ENCODE measurements around the gene ZNF680. TPM values are rescaled to one million over a fixed set of nuclear protein-coding genes. Genes with fewer than 3 reads are reported as not detected.

The ZNF680 gene
- total and polyA plus RNA-seq, 8 donors = 14.0 to 23.2 (median 19.5) TPM

DNA sequence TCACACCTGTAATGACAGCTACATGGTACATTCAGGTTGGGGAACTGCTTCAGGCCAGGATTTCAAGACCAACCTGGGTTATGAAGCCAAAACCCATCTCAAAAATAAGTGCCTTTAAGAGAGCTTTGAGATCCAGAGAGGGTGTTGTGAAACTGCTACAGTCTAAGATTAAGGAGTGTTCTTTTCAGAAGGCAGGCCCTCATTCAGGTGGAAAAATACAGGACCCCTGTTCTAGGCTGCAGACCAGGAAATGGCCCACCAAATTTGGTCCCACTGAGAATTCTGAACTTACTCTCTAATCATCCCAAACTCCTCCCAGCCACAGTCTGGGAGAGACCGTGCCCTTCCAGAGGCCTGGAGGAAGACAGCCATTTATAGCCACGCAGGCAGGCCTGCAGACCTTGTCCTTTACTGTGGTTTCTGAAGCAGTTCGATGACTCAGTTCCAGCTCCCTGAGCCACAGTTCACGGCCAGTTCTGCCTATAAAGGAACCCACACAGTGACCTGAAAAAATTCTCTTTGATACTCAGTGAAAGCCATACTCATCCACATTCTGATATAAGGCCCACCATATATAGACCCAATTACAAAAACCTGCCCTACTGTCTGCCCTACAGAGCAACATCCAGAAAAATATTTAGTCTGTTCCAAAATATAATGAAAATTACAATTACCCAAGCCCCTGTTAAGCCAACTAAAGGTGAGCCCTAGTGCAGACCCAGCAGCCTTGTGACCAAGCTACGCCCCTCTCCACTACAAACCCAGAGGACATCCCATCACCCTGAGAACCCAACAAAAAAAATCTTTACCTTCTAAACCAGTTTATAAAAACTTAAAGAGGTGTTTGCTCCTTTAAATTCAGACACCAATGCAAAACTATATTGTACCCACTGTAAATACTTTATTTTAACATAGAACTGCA lies 21.2 kb downstream of the ZNF680 start:
- ATAC-seq (peak; percentile 70), DNase-seq (no peak)
- Histone ChIP-seq H3K27ac (peak overlapping the region in 1 of 2 donors; percentile 2), H3K4me3 (no peak overlapping the region), H3K4me1 (no peaks in the 10 kb centered on the region), H3K27me3 (no peaks in the 10 kb centered on the region), H3K9me3 (peaks cover 0 to 26% of the 10 kb centered on the region in 2 donors), H3K36me3 (peaks cover 0 to 63% of the 10 kb centered on the region in 2 donors)
- intact Hi-C loops (cut with DNase I) = no loop called here
- TF ChIP-seq, protein P1, sequence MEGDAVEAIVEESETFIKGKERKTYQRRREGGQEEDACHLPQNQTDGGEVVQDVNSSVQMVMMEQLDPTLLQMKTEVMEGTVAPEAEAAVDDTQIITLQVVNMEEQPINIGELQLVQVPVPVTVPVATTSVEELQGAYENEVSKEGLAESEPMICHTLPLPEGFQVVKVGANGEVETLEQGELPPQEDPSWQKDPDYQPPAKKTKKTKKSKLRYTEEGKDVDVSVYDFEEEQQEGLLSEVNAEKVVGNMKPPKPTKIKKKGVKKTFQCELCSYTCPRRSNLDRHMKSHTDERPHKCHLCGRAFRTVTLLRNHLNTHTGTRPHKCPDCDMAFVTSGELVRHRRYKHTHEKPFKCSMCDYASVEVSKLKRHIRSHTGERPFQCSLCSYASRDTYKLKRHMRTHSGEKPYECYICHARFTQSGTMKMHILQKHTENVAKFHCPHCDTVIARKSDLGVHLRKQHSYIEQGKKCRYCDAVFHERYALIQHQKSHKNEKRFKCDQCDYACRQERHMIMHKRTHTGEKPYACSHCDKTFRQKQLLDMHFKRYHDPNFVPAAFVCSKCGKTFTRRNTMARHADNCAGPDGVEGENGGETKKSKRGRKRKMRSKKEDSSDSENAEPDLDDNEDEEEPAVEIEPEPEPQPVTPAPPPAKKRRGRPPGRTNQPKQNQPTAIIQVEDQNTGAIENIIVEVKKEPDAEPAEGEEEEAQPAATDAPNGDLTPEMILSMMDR (IDR thresholded peaks at IDR 0.05) = no peak

DNA sequence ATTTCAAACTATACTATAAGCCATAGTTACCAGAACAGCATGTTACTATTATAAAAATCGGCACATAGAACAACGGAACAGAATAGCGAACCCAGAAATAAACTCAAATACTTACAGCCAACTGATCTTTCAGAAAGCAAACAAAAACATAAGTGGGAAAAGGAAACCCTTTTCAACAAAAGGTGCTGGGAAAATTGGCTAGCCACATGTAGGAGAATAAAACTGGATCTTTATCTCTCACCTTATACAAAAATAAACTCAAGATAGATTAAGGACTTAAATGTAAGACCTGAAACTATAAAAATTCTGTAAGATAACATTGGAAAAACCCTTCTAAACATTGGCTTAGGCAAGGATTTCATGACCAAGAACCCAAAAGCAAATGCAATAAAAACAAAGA lies 29.1 kb downstream of the ZNF680 start:
- H3K27ac ChIP-seq = no peak overlapping the region
- peaks cover 0 to 83% of the 10 kb centered on the region in 2 donors for H3K36me3 ChIP-seq
- H3K27me3 ChIP-seq = no peaks in the 10 kb centered on the region
- no peaks in the 10 kb centered on the region for H3K4me1 ChIP-seq
- ATAC-seq (no peak), DNase-seq (no peak)
- TF ChIP-seq, protein P1 (IDR thresholded peaks at IDR 0.05) = no peak
- intact Hi-C loops (cut with DNase I) = no loop called here
- peaks cover 0 to 84% of the 10 kb centered on the region in 2 donors for H3K9me3 ChIP-seq
- no peak overlapping the region for H3K4me3 ChIP-seq

DNA sequence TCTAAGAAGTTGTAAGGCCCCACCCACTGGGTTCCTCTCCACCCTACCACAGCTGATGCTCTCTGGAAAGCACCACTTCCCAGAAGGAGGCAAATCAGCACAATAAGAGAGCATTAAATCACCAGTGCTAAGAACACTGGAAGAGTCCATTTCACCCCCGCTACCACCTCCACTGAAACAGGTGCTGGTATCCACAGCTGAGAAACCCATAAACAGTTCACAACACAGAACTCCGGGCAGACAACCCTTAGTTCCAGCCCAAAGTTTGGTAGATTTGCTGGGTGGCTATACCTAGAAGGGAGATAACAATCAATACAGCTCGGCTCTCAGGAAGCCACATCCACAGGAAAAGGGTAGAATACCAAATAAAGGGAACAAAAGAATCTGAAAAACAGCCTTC lies 34.1 kb downstream of the ZNF680 start:
- Histone ChIP-seq H3K27me3 (no peaks in the 10 kb centered on the region), H3K4me1 (no peaks in the 10 kb centered on the region), H3K36me3 (peaks cover 0 to 94% of the 10 kb centered on the region in 2 donors), H3K9me3 (peaks cover 0 to 91% of the 10 kb centered on the region in 2 donors), H3K27ac (no peak overlapping the region), H3K4me3 (no peak overlapping the region)
- TF ChIP-seq, protein P1 (IDR thresholded peaks at IDR 0.05) = no peak
- ATAC-seq = no peak
- DNase-seq = no peak
- intact Hi-C loops (cut with DNase I) = no loop called here

DNA sequence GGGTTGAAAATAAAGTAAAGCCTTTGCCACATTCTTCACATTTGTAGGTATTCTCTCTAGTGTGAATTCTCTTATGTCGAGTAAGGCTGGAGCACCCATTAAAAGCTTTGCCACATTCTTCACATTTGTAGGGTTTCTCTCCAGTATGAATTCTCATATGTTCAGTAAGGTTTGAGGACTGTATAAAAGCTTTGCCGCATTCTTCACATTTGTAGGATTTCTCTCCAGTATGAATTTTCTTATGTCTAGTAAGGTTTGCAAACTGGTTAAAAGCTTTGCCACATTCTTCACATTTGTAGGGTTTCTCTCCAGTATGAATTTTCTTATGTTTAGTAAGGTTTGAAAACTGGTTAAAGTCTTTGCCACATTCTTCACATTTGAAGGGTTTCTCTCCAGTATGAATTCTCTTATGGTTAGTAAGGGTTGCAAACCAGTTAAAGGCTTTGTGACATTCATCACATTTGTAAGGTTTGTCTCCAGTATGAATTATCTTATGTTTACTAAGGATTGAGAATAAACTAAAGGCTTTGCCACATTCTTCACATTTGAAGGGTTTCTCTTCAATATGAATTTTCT lies 41.4 kb downstream of the ZNF680 start:
- Histone ChIP-seq H3K4me1 (no peaks in the 10 kb centered on the region), H3K27ac (no peak overlapping the region), H3K9me3 (peaks cover 11 to 100% of the 10 kb centered on the region in 2 donors), H3K4me3 (no peak overlapping the region), H3K27me3 (no peaks in the 10 kb centered on the region), H3K36me3 (peaks cover 0 to 87% of the 10 kb centered on the region in 2 donors)
- no peak for DNase-seq
- intact Hi-C loops (cut with DNase I) = no loop called here
- TF ChIP-seq, protein P1 (IDR thresholded peaks at IDR 0.05) = no peak
- ATAC-seq = no peak

DNA sequence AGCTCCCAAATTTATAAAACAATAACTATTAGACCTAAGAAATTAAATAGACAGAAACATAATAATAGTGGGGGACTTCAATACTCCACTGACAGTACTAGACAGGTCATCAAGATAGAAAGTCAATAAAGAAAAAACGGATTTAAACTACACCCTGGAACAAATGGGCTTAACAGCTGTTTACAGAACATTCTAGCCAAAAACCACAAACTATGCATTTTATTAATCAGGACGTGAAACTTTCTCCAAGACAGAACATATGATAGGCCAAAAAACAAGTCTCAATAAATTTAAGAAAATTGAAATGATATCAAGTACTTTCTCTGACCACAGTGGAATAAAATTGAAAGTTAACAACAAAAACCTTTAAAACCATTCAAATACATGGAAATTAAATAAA lies 46.4 kb downstream of the ZNF680 start:
- TF ChIP-seq, protein P1 (IDR thresholded peaks at IDR 0.05) = no peak
- Histone ChIP-seq H3K36me3 (peaks cover 0 to 63% of the 10 kb centered on the region in 2 donors), H3K9me3 (peaks cover 7 to 99% of the 10 kb centered on the region in 2 donors), H3K27ac (no peak overlapping the region), H3K4me1 (no peaks in the 10 kb centered on the region), H3K4me3 (no peak overlapping the region), H3K27me3 (no peaks in the 10 kb centered on the region)
- DNase-seq (no peak), ATAC-seq (no peak)
- intact Hi-C loops (cut with DNase I) = no loop called here

All from left lung (tissue), 10 donors.